HG03558 (cell line): ENCODE measurements around the gene MTHFD2.
"Not testable (repeated sequence)": the region's sequence is repeated elsewhere in the genome, so short reads cannot be mapped to it uniquely, and the experiment has no call there.

Experiments used
- ATAC-seq: cut with Tn5 transposase; IDR thresholded peaks from one replicate; pipeline ENCODE4 v1.9.1; 2021; ENCODE audit warnings: moderate number of reproducible peaks; ENCODE audit not compliant: unreplicated experiment; ENCODE audit errors: extremely low read depth

Gene MTHFD2

GRCh38 chr2:74226648-74227213 lies 28.3 kb downstream of the MTHFD2 start:
- ATAC-seq, result no peak

GRCh38 chr2:74227646-74228045 lies 29.2 kb downstream of the MTHFD2 start:
- ATAC-seq, result no peak

GRCh38 chr2:74228772-74229171 lies 30.4 kb downstream of the MTHFD2 start:
- no peak for ATAC-seq

- ATAC-seq, result not testable (repeated sequence)
These were observed 31.4 kb downstream of the MTHFD2 start for GRCh38 chr2:74229865-74230264.

GRCh38 chr2:74232426-74232825 lies 34.0 kb downstream of the MTHFD2 start:
- no peak for ATAC-seq

GRCh38 chr2:74233648-74234047 lies 35.2 kb downstream of the MTHFD2 start:
- ATAC-seq, result no peak

- ATAC-seq, result no peak
These were observed 36.6 kb downstream of the MTHFD2 start for GRCh38 chr2:74235041-74235440.

- ATAC-seq, result no peak
These were observed 40.5 kb downstream of the MTHFD2 start for GRCh38 chr2:74238879-74239278.

- no peak for ATAC-seq
These were observed 40.9 kb downstream of the MTHFD2 start for GRCh38 chr2:74239346-74239745.

GRCh38 chr2:74242354-74243071 lies 44.1 kb downstream of the MTHFD2 start:
- no peak for ATAC-seq

- no peak for ATAC-seq
These were observed 45.9 kb downstream of the MTHFD2 start for GRCh38 chr2:74244286-74244685.

- ATAC-seq, result no peak
These were observed 48.2 kb downstream of the MTHFD2 start for GRCh38 chr2:74246496-74247195.

GRCh38 chr2:74249406-74250122 lies 51.1 kb downstream of the MTHFD2 start:
- ATAC-seq, result no peak

GRCh38 chr2:74250189-74250631 lies 51.8 kb downstream of the MTHFD2 start:
- ATAC-seq, result no peak

GRCh38 chr2:74252036-74252435 lies 53.6 kb downstream of the MTHFD2 start:
- no peak for ATAC-seq

- no peak for ATAC-seq
These were observed 54.4 kb downstream of the MTHFD2 start for GRCh38 chr2:74252862-74253261.

GRCh38 chr2:74253306-74253970 lies 55.0 kb downstream of the MTHFD2 start:
- no peak for ATAC-seq

- no peak for ATAC-seq
These were observed 55.5 kb downstream of the MTHFD2 start for GRCh38 chr2:74253971-74254310.

GRCh38 chr2:74255660-74256213 lies 57.3 kb downstream of the MTHFD2 start:
- ATAC-seq, result no peak

GRCh38 chr2:74259191-74259590 lies 60.8 kb downstream of the MTHFD2 start:
- ATAC-seq, result no peak
